Measurements from ENCODE around the gene NRSN2. TPM values are rescaled to one million over a fixed set of nuclear protein-coding genes. Genes with fewer than 3 reads are reported as not detected.
"Not testable (repeated sequence)": the region's sequence is repeated elsewhere in the genome, so short reads cannot be mapped to it uniquely, and the experiment has no call there.

The NRSN2 gene
- total RNA-seq, 1 donor from 2014 or later: 47.3 TPM

DNA sequence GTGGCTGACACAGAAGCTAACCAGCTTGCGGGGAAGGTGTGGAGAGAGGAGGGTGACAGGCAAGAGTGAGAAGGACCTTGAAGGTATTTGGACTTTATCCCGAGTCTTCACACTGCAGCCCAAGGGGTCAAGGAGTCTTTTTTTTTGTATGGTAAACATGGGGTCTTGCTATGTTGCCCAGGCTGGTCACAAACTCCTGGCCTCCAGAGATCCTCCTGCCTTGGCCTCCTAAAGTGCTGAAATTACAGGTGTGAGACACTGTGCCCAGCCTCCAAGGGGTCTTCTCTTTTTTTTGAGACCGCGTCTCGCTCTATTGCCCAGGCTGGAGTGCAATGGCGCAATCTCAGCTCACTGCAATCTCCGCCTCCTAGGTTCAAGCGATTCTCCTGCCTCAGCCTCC is 12.3 kb upstream of the NRSN2 start:
- H3K4me1 Mint-ChIP-seq (ENCODE audit: unreplicated experiment): peaks cover 11% of the 10 kb centered on the region
- H3K4me3 Mint-ChIP-seq (ENCODE audit: unreplicated experiment): no peak overlapping the region
- no peaks in the 10 kb centered on the region for H3K27me3 Mint-ChIP-seq (ENCODE audit: unreplicated experiment)
- no peaks in the 10 kb centered on the region for H3K9me3 Mint-ChIP-seq (ENCODE audit: unreplicated experiment)
- no peak for DNase-seq (ENCODE audit: extremely low spot score, unreplicated experiment)
- no peak overlapping the region for H3K27ac Mint-ChIP-seq (ENCODE audit: unreplicated experiment)
- no peaks in the 10 kb centered on the region for H3K36me3 Mint-ChIP-seq (ENCODE audit: unreplicated experiment)
- TF ChIP-seq, protein P1, sequence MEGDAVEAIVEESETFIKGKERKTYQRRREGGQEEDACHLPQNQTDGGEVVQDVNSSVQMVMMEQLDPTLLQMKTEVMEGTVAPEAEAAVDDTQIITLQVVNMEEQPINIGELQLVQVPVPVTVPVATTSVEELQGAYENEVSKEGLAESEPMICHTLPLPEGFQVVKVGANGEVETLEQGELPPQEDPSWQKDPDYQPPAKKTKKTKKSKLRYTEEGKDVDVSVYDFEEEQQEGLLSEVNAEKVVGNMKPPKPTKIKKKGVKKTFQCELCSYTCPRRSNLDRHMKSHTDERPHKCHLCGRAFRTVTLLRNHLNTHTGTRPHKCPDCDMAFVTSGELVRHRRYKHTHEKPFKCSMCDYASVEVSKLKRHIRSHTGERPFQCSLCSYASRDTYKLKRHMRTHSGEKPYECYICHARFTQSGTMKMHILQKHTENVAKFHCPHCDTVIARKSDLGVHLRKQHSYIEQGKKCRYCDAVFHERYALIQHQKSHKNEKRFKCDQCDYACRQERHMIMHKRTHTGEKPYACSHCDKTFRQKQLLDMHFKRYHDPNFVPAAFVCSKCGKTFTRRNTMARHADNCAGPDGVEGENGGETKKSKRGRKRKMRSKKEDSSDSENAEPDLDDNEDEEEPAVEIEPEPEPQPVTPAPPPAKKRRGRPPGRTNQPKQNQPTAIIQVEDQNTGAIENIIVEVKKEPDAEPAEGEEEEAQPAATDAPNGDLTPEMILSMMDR (IDR thresholded peaks at IDR 0.05): no peak

DNA sequence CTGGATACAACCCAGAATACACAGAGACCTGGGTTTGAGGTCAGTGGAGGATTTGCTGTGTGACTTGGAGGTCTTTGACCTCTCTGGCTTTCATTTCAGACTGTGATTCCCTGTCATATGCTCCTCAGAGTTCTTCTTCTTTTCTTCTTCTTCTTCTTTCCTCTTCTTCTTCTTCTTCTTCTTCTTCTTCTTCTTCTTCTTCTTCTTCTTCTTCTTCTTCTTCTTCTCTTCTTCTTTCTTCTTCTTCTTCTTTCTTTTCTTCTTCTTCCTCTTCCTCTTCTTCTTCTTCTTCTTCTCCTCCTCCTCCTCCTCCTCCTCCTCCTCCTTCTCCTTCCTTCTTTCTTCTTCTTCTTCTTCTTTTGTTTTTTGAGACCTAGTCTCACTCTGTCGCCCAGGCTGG is 10.9 kb upstream of the NRSN2 start:
- not testable (repeated sequence) for H3K4me3 Mint-ChIP-seq (ENCODE audit: unreplicated experiment); H3K27me3 Mint-ChIP-seq (ENCODE audit: unreplicated experiment); DNase-seq (ENCODE audit: extremely low spot score, unreplicated experiment); H3K4me1 Mint-ChIP-seq (ENCODE audit: unreplicated experiment); H3K36me3 Mint-ChIP-seq (ENCODE audit: unreplicated experiment); H3K9me3 Mint-ChIP-seq (ENCODE audit: unreplicated experiment); H3K27ac Mint-ChIP-seq (ENCODE audit: unreplicated experiment)

DNA sequence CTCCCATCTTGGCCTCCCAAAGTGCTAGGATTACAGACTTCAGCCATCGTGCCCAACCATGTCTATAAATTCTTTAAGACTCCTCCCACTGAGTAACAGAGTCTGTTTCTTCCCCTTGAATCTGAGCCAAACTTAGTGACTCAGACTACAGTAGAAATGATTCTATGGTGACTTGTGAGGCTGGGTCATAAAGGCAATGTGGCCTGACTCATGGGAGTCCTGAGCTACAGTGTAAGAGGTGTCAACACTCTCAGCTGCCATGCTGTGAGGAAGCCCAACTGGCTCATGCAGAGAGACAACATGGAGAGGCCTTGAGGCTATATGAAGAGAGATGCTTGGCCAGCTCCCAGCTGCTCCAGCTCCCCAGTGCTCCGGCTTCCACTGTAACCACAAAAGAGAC is 5.2 kb upstream of the NRSN2 start:
- no peaks in the 10 kb centered on the region for H3K27me3 Mint-ChIP-seq (ENCODE audit: unreplicated experiment)
- no peak for DNase-seq (ENCODE audit: extremely low spot score, unreplicated experiment)
- peaks cover 12% of the 10 kb centered on the region for H3K36me3 Mint-ChIP-seq (ENCODE audit: unreplicated experiment)
- H3K27ac Mint-ChIP-seq (ENCODE audit: unreplicated experiment): no peak overlapping the region
- H3K4me3 Mint-ChIP-seq (ENCODE audit: unreplicated experiment): no peak overlapping the region
- peaks cover 6% of the 10 kb centered on the region for H3K9me3 Mint-ChIP-seq (ENCODE audit: unreplicated experiment)
- peaks cover 8% of the 10 kb centered on the region for H3K4me1 Mint-ChIP-seq (ENCODE audit: unreplicated experiment)
- TF ChIP-seq, protein P1 (IDR thresholded peaks at IDR 0.05): no peak

DNA sequence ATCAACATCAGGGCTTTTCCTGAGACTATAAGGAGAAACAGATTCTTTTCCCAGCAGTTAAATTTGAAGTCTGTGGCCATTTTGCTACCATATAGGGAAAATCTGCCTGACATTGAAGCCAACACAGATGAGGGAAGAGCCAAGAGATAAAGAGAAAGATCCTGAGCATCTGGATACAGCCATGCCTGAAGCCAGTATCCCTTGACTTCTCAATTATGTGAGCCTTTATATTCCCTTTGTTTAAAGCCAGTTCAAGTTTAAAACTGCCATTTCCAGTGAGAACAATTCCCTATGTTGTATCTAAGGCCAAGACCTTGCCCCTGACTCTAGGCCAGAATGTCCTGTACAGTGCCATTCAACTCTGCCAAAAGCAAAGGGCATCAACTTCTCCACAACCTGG is 3.8 kb upstream of the NRSN2 start:
- H3K36me3 Mint-ChIP-seq (ENCODE audit: unreplicated experiment): peaks cover 12% of the 10 kb centered on the region
- H3K27me3 Mint-ChIP-seq (ENCODE audit: unreplicated experiment): no peaks in the 10 kb centered on the region
- DNase-seq (ENCODE audit: extremely low spot score, unreplicated experiment): no peak
- H3K4me1 Mint-ChIP-seq (ENCODE audit: unreplicated experiment): peaks cover 8% of the 10 kb centered on the region
- no peak overlapping the region for H3K4me3 Mint-ChIP-seq (ENCODE audit: unreplicated experiment)
- TF ChIP-seq, protein P1 (IDR thresholded peaks at IDR 0.05): no peak
- H3K27ac Mint-ChIP-seq (ENCODE audit: unreplicated experiment): no peak overlapping the region
- peaks cover 6% of the 10 kb centered on the region for H3K9me3 Mint-ChIP-seq (ENCODE audit: unreplicated experiment)

DNA sequence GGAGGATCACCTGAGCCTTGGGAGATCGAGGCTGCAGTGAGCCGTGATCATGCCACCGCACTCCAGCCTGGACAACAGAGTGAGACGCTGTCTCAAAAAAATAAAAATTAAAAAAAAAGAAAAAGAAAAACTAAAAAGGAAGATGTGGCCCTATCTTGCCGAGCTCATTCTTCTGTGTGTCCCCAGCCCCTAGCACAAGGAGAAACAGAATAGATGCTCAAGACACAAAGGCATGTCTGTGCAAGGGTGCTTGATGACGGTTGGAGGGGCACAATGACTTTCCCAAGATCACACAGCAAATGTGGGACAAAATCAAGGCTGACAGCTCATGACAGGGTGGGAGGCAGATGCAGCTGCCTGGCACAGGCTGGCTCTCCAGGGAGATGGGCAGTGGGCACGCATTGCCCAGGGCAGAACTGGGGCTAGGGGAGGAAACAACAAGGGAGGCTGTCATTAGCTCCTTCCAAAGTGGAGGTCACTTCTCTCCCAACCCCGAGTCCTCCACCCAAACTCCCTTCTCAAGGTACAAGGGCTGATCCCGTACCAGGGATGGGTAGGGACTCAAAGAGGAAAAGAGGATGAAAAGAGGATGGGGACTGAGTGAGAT is 775 bp upstream of the NRSN2 start:
- H3K4me3 Mint-ChIP-seq (ENCODE audit: unreplicated experiment): peak overlapping the region; percentile 97
- H3K36me3 Mint-ChIP-seq (ENCODE audit: unreplicated experiment): peaks cover 12% of the 10 kb centered on the region
- TF ChIP-seq, protein P1 (IDR thresholded peaks at IDR 0.05): no peak
- DNase-seq (ENCODE audit: extremely low spot score, unreplicated experiment): no peak
- H3K27me3 Mint-ChIP-seq (ENCODE audit: unreplicated experiment): no peaks in the 10 kb centered on the region
- H3K9me3 Mint-ChIP-seq (ENCODE audit: unreplicated experiment): peaks cover 6% of the 10 kb centered on the region
- H3K27ac Mint-ChIP-seq (ENCODE audit: unreplicated experiment): peak overlapping the region; percentile 95
- H3K4me1 Mint-ChIP-seq (ENCODE audit: unreplicated experiment): peaks cover 16% of the 10 kb centered on the region

DNA sequence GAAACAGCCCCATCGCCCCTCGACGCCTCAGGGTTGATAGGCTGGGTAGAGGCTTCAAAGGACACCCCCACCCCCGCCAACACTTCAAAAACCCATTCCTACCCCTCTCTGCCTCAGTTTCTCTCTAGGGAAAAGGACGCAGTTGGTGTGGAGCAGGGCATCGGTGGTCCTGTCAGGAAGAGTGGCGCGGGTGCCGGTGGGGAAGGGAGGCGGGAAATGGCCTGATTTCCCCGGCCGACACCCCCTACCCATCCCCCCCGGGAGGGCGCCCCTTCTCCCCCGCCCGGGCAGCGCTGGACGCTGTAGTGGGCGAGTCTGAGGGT is 367 bp downstream of the NRSN2 start:
- DNase-seq (ENCODE audit: extremely low spot score, unreplicated experiment): no peak
- Mint-ChIP-seq H3K27me3 (ENCODE audit: unreplicated experiment) (no peaks in the 10 kb centered on the region), H3K27ac (ENCODE audit: unreplicated experiment) (peak overlapping the region; percentile 99), H3K36me3 (ENCODE audit: unreplicated experiment) (peaks cover 13% of the 10 kb centered on the region), H3K9me3 (ENCODE audit: unreplicated experiment) (no peaks in the 10 kb centered on the region), H3K4me3 (ENCODE audit: unreplicated experiment) (peak overlapping the region; percentile 97), H3K4me1 (ENCODE audit: unreplicated experiment) (peaks cover 16% of the 10 kb centered on the region)
- TF ChIP-seq, protein P1 (IDR thresholded peaks at IDR 0.05): no peak
